GM23338 (cell line): ENCODE measurements around the gene EDAR. TPM values are rescaled to one million over a fixed set of nuclear protein-coding genes. Genes with fewer than 3 reads are reported as not detected.

ENCODE experiments used
- ATAC-seq: fragments of 200-7000 bp; cut with Tn5 transposase; 3 replicates; pipeline ENCODE4 v1.9.1; 2020
- DNase-seq: peaks from one replicate; pipeline ENCODE4 v3.0.0-alpha.2; 2015; ENCODE audit warnings: low spot score
- H2AFZ ChIP-seq: fragments of 200-600 bp; sonication (generic); 2 replicates; pipeline ENCODE4 v1.8.0; 2016; ENCODE audit warnings: antibody characterized with exemption, mild to moderate bottlenecking, moderate library complexity
- H3F3A ChIP-seq: fragments of 200-600 bp; sonication (generic); replicated peaks from 2 replicates; pipeline ENCODE4 v1.8.0; 2017; ENCODE audit warnings: antibody characterized with exemption, mixed run types, low read depth
- H3K27ac ChIP-seq: fragments of 200-600 bp; sonication (generic); 2 replicates; pipeline ENCODE4 v1.6.1; 2016; ENCODE audit warnings: low read depth
- H3K27me3 ChIP-seq: fragments of 200-600 bp; sonication (generic); 2 replicates; pipeline ENCODE4 v1.8.0; 2016; ENCODE audit warnings: mild to moderate bottlenecking, mixed run types, moderate library complexity; ENCODE audit not compliant: insufficient read depth
- H3K36me3 ChIP-seq: fragments of 200-600 bp; sonication (generic); 2 replicates; pipeline ENCODE4 v1.8.0; 2016; ENCODE audit warnings: mild to moderate bottlenecking; ENCODE audit not compliant: insufficient read depth
- H3K4me1 ChIP-seq: fragments of 200-600 bp; sonication (generic); 2 replicates; pipeline ENCODE4 v1.8.0; 2016; ENCODE audit warnings: mild to moderate bottlenecking, moderate library complexity; ENCODE audit not compliant: insufficient read depth
- H3K4me2 ChIP-seq: fragments of 200-600 bp; sonication (generic); 2 replicates; pipeline ENCODE4 v1.7.1; 2017; ENCODE audit warnings: mixed run types
- H3K4me3 ChIP-seq: fragments of 200-600 bp; sonication (generic); 2 replicates; pipeline ENCODE4 v1.6.1; 2016; ENCODE audit warnings: mixed run types
- H3K79me2 ChIP-seq: fragments of 200-600 bp; sonication (generic); replicated peaks from 2 replicates; pipeline ENCODE4 v1.8.0; 2017; ENCODE audit warnings: mild to moderate bottlenecking; ENCODE audit not compliant: insufficient read depth
- H3K9me2 ChIP-seq: fragments of 200-600 bp; sonication (generic); 2 replicates; pipeline ENCODE4 v1.8.0; 2017; ENCODE audit not compliant: insufficient read depth
- H4K20me1 ChIP-seq: fragments of 200-600 bp; sonication (generic); replicated peaks from 2 replicates; pipeline ENCODE4 v1.8.0; 2017; ENCODE audit warnings: mild to moderate bottlenecking; ENCODE audit not compliant: insufficient read depth
- H3K27ac Mint-ChIP-seq: 2 replicates; pipeline ENCODE4 v1.8.0; 2020; ENCODE audit warnings: inconsistent platforms, mild to moderate bottlenecking, moderate library complexity, mixed read lengths
- H3K27me3 Mint-ChIP-seq: 3 replicates; pipeline ENCODE4 v1.8.0; 2022; ENCODE audit warnings: low read depth, mild to moderate bottlenecking, moderate library complexity, mixed read lengths, inconsistent platforms; ENCODE audit not compliant: insufficient read depth, poor library complexity
- H3K36me3 Mint-ChIP-seq: 3 replicates; pipeline ENCODE4 v1.8.0; 2021; ENCODE audit warnings: low read depth, mild to moderate bottlenecking, inconsistent platforms, moderate library complexity, mixed read lengths
- H3K4me1 Mint-ChIP-seq: 3 replicates; pipeline ENCODE4 v1.8.0; 2020; ENCODE audit warnings: mild to moderate bottlenecking, inconsistent platforms, mixed read lengths
- H3K4me3 Mint-ChIP-seq: 3 replicates; pipeline ENCODE4 v1.8.0; 2021; ENCODE audit warnings: moderate library complexity, mild to moderate bottlenecking, inconsistent platforms, mixed read lengths
- H3K9me3 Mint-ChIP-seq: 3 replicates; pipeline ENCODE4 v1.8.0; 2020; ENCODE audit warnings: moderate library complexity, mild to moderate bottlenecking, inconsistent platforms, mixed read lengths
- CREB1 ChIP-seq: fragments of 250-450 bp; sonication (Bioruptor Pico); IDR thresholded peaks from 2 replicates; pipeline ENCODE4 v1.5.0; 2020; ENCODE audit warnings: low read depth, mild to moderate bottlenecking, moderate library complexity
- ETS1 ChIP-seq: IDR thresholded peaks from 2 replicates; pipeline ENCODE4 v1.6.1; 2016; ENCODE audit warnings: antibody characterized with exemption
- JUNB ChIP-seq: IDR thresholded peaks from one replicate; pipeline ENCODE4 v1.6.1; 2016; ENCODE audit warnings: antibody characterized with exemption; ENCODE audit not compliant: unreplicated experiment
- NANOG ChIP-seq: IDR thresholded peaks from 2 replicates; pipeline ENCODE4 v1.6.1; 2016; ENCODE audit warnings: antibody characterized with exemption, borderline replicate concordance
- POLR2AphosphoS5 ChIP-seq: IDR thresholded peaks from 2 replicates; pipeline ENCODE4 v1.6.1; 2016; ENCODE audit warnings: antibody characterized with exemption, low read depth
- REST ChIP-seq: IDR thresholded peaks from one replicate; pipeline ENCODE4 v1.6.1; 2018; ENCODE audit warnings: antibody characterized with exemption; ENCODE audit not compliant: unreplicated experiment
- STAT1 ChIP-seq: IDR thresholded peaks from one replicate; pipeline ENCODE4 v1.6.1; 2016; ENCODE audit warnings: antibody characterized with exemption; ENCODE audit not compliant: unreplicated experiment
- ZNF114 ChIP-seq: fragments of 250-450 bp; sonication (Bioruptor Pico); IDR thresholded peaks from 2 replicates; pipeline ENCODE4 v1.5.0; 2020; ENCODE audit warnings: mild to moderate bottlenecking, moderate library complexity
- ZNF331 ChIP-seq: fragments of 250-450 bp; sonication (Bioruptor Pico); IDR thresholded peaks from 2 replicates; pipeline ENCODE4 v1.5.0; 2020; ENCODE audit warnings: low read depth, mild to moderate bottlenecking, moderate library complexity
- ZNF462 ChIP-seq: fragments of 250-450 bp; sonication (Bioruptor Pico); IDR thresholded peaks from 2 replicates; pipeline ENCODE4 v1.5.0; 2020; ENCODE audit warnings: mild to moderate bottlenecking, moderate library complexity
- polyA plus RNA-seq: library from polyadenylated mRNA; unstranded; fragments of >200 nt; fragmentation: Nextera tagmentation; extraction: Ambion mirVana; gene quantifications from 2 replicates; pipeline ENCODE4 v1.2.1, GENCODE V29; 2016
- total RNA-seq: library from RNA; depleted of rRNA; stranded (reverse); fragments of >200 nt; shearing (Covaris generic); gene quantifications from 2 replicates; pipeline ENCODE4 v1.2.3, GENCODE V29; 2014

Gene EDAR
- total and polyA plus RNA-seq, 2 experiments from 2014 or later = not detected

GRCh38 chr2:108924580-108925251 lies 64.3 kb downstream of the EDAR start (continued):
- TF ChIP-seq ZNF462 (CRISPR knock-in tag) = no peak
- no peak for TF ChIP-seq ETS1
- TF ChIP-seq STAT1 = no peak

- H3K4me3 ChIP-seq = no peak overlapping the region
- no peaks in the 10 kb centered on the region for H3F3A ChIP-seq
- H3K36me3 Mint-ChIP-seq = no peaks in the 10 kb centered on the region
- DNase-seq = no peak
- peaks cover 12% of the 10 kb centered on the region for H3K27me3 Mint-ChIP-seq
- H3K4me1 ChIP-seq = no peaks in the 10 kb centered on the region
- no peak overlapping the region for H3K27ac ChIP-seq
- H3K9me3 Mint-ChIP-seq = no peaks in the 10 kb centered on the region
- H3K27me3 ChIP-seq = no peaks in the 10 kb centered on the region
- no peaks in the 10 kb centered on the region for H4K20me1 ChIP-seq
- H3K27ac Mint-ChIP-seq = no peak overlapping the region
- no peak overlapping the region for H3K4me2 ChIP-seq
- H3K79me2 ChIP-seq = no peaks in the 10 kb centered on the region
- no peaks in the 10 kb centered on the region for H3K36me3 ChIP-seq
- H3K4me3 Mint-ChIP-seq = no peak overlapping the region
- ATAC-seq = no peak
- H3K9me2 ChIP-seq = no peaks in the 10 kb centered on the region
- H3K4me1 Mint-ChIP-seq = peaks cover 6% of the 10 kb centered on the region; the same call in 2 of the 3 replicates
- no peak overlapping the region for H2AFZ ChIP-seq
- TF ChIP-seq ZNF114 (CRISPR knock-in tag) = no peak
- no peak for TF ChIP-seq POLR2AphosphoS5
- TF ChIP-seq JUNB = no peak
- no peak for TF ChIP-seq REST
- TF ChIP-seq CREB1 = no peak
- TF ChIP-seq ZNF331 = no peak
- TF ChIP-seq NANOG = no peak
Observed at GRCh38 chr2:108923736-108924579, 65.1 kb downstream of the EDAR start.
